Measurements from ENCODE around the gene ADGRV1. TPM values are rescaled to one million over a fixed set of nuclear protein-coding genes. Genes with fewer than 3 reads are reported as not detected.

The ADGRV1 gene
- polyA plus RNA-seq, 3 donors: 0.18 to 0.33 TPM; not detected in 1

DNA sequence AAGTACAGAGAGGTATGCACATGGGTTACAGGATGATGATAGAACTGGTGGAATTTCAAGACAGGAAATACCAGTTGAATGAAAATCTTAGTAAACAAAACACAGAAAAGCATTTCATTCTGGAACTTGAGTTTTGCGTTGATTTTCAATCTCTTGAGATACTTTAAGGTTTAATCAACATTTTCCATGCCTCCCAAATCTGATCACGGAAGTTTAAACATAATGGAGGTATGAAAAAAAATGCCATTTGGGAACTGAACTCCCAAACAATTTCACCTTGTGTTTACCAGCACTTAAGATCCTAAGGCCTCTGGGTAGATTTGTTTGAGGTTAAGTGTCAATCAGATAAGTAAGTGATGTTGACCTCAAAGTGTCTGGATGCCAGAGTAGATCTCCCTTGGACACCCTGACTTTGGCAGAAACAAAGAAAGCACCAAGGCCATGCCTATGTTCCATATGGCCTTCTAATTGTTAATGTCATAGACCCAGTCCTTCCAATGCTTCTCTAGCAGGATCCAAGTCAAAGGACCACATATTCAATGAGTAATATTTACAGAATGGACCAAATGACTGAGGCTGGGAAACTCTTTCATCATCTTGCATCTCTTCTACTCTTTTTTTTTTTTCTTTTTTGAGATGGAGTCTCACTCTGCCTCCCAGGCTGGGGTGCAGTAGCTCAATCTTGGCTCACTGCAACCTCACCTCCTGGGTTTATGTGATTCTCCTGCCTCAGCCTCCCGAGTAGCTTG lies 607.6 kb downstream of the ADGRV1 start:
- Histone ChIP-seq H3K4me2 (replicated peaks; ENCODE audit: extremely low read depth, low read length, poor library complexity, severe bottlenecking) (no peak overlapping the region), H3K9me3 (replicated peaks in 1 of 2; ENCODE audit: control insufficient read depth in 1 of 2, insufficient read depth in 1 of 2, low read length in 2 of 2) (no peaks in the 10 kb centered on the region), H3K27me3 (ENCODE audit: control insufficient read depth in 2 of 2, insufficient read depth in 2 of 2, low read length in 2 of 2) (no peaks in the 10 kb centered on the region), H3K9ac (ENCODE audit: insufficient read depth, low read length, poor library complexity, severe bottlenecking) (no peak overlapping the region), H3K79me2 (ENCODE audit: insufficient read depth, low read length) (no peaks in the 10 kb centered on the region), H4K20me1 (ENCODE audit: insufficient read depth, low read length) (no peaks in the 10 kb centered on the region), H3K27ac (ENCODE audit: low read depth in 1 of 2, low read length in 2 of 2) (no peak overlapping the region), H3K36me3 (replicated peaks in 1 of 2; ENCODE audit: control insufficient read depth in 1 of 2, insufficient read depth in 2 of 2, low read length in 2 of 2) (no peaks in the 10 kb centered on the region), H3K4me1 (ENCODE audit: control insufficient read depth in 1 of 2, insufficient read depth in 2 of 2, low read length in 2 of 2) (peaks cover 34 to 50% of the 10 kb centered on the region in 2 donors), H2AFZ (ENCODE audit: insufficient read depth, low read depth, low read length, poor library complexity, severe bottlenecking) (no peak overlapping the region), H3K4me3 (replicated peaks in 1 of 3; ENCODE audit: low read depth in 2 of 3, low read length in 3 of 3) (no peak overlapping the region)
- 100% methylated on average over 1 of the region's 3 CpGs for WGBS (ENCODE audit: insufficient coverage)
- TF ChIP-seq, protein P1, sequence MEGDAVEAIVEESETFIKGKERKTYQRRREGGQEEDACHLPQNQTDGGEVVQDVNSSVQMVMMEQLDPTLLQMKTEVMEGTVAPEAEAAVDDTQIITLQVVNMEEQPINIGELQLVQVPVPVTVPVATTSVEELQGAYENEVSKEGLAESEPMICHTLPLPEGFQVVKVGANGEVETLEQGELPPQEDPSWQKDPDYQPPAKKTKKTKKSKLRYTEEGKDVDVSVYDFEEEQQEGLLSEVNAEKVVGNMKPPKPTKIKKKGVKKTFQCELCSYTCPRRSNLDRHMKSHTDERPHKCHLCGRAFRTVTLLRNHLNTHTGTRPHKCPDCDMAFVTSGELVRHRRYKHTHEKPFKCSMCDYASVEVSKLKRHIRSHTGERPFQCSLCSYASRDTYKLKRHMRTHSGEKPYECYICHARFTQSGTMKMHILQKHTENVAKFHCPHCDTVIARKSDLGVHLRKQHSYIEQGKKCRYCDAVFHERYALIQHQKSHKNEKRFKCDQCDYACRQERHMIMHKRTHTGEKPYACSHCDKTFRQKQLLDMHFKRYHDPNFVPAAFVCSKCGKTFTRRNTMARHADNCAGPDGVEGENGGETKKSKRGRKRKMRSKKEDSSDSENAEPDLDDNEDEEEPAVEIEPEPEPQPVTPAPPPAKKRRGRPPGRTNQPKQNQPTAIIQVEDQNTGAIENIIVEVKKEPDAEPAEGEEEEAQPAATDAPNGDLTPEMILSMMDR (IDR thresholded peaks at IDR 0.05): no peak
- DNase-seq: no peak
- Mint-ChIP-seq H3K36me3 (peaks cover 0 to 2% of the 10 kb centered on the region in 2 donors), H3K27me3 (ENCODE audit: low read depth in 3 of 3) (peaks cover 0 to 4% (median 0%) of the 10 kb centered on the region in 3 donors), H3K4me3 (no peak overlapping the region), H3K27ac (no peak overlapping the region), H3K4me1 (peaks cover 43% of the 10 kb centered on the region), H3K9me3 (no peaks in the 10 kb centered on the region)
- intact Hi-C loops (cut with micrococcal nuclease): no loop called here

DNA sequence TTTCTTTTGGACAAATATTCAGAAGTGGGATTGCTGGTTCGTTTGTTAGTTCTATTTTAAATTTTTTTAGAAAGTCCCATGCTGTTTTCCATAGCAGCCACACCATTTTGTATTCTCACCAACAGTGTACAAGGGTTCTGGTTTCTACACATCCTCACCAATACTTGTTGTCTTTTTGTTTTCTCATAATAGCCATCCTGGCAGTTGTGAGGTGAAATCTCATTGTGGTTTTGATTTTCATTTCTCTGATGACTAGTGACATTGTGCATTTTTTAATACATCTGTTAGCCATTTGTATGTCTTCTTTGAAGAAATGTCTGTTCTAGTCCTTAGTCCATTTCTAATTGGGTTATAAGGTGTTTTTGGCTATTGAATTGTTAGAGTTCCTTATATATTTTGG lies 610.3 kb downstream of the ADGRV1 start:
- Histone ChIP-seq H3K9me3 (replicated peaks in 1 of 2; ENCODE audit: control insufficient read depth in 1 of 2, insufficient read depth in 1 of 2, low read length in 2 of 2) (no peaks in the 10 kb centered on the region), H3K27ac (ENCODE audit: low read depth in 1 of 2, low read length in 2 of 2) (no peak overlapping the region), H3K79me2 (ENCODE audit: insufficient read depth, low read length) (no peaks in the 10 kb centered on the region), H3K36me3 (replicated peaks in 1 of 2; ENCODE audit: control insufficient read depth in 1 of 2, insufficient read depth in 2 of 2, low read length in 2 of 2) (no peaks in the 10 kb centered on the region), H3K4me2 (replicated peaks; ENCODE audit: extremely low read depth, low read length, poor library complexity, severe bottlenecking) (no peak overlapping the region), H4K20me1 (ENCODE audit: insufficient read depth, low read length) (no peaks in the 10 kb centered on the region), H2AFZ (ENCODE audit: insufficient read depth, low read depth, low read length, poor library complexity, severe bottlenecking) (no peak overlapping the region), H3K27me3 (ENCODE audit: control insufficient read depth in 2 of 2, insufficient read depth in 2 of 2, low read length in 2 of 2) (no peaks in the 10 kb centered on the region), H3K4me1 (ENCODE audit: control insufficient read depth in 1 of 2, insufficient read depth in 2 of 2, low read length in 2 of 2) (peaks cover 14 to 32% of the 10 kb centered on the region in 2 donors), H3K9ac (ENCODE audit: insufficient read depth, low read length, poor library complexity, severe bottlenecking) (no peak overlapping the region), H3K4me3 (replicated peaks in 1 of 3; ENCODE audit: low read depth in 2 of 3, low read length in 3 of 3) (no peak overlapping the region)
- TF ChIP-seq, protein P1 (IDR thresholded peaks at IDR 0.05): no peak
- H3K27me3 Mint-ChIP-seq (ENCODE audit: low read depth in 3 of 3): peaks cover 0 to 2% (median 0%) of the 10 kb centered on the region in 3 donors
- intact Hi-C loops (cut with micrococcal nuclease): no loop called here
- WGBS (ENCODE audit: insufficient coverage): no CpG with 5 or more reads among the region's 1 CpG
- peak overlapping the region in 1 of 7 donors; percentile 97 for H3K27ac Mint-ChIP-seq
- H3K4me1 Mint-ChIP-seq: peaks cover 24% of the 10 kb centered on the region
- no peak overlapping the region for H3K4me3 Mint-ChIP-seq
- peaks cover 0 to 1% of the 10 kb centered on the region in 2 donors for H3K36me3 Mint-ChIP-seq
- H3K9me3 Mint-ChIP-seq: no peaks in the 10 kb centered on the region
- DNase-seq: no peak

Data from CD14-positive monocyte (primary cell).